ENCODE measurements around the gene TTLL11. TPM values are rescaled to one million over a fixed set of nuclear protein-coding genes. Genes with fewer than 3 reads are reported as not detected.
A peak's percentile ranks its signal among the peaks of the same experiment; 100 is the strongest.

Gene TTLL11
- total RNA-seq, 6 experiments from 2014 or later: 6.9 to 10.2 (median 8.3) TPM

DNA sequence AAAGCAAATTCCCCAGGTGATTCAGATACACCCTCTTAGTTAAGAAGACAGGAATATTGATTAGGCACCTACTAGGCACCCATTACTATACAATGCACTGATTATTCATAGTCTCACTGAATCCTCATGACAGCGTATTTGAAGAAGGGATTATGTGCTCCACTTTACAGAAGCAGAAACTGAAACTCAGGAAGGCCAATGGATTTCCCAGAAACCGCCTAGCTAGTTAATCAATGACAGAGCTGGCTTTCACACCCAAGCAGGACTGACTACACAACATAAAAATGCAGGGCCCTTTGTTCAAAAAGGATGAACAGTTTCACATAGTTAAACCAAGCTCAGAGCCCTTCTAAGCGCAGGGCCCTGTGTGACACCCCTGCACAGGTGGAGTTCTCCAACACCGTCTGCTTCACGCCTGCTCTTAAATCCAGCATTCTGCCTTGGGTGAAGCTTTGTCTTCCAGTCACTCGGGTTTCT is 117.3 kb downstream of the TTLL11 start:
- Mint-ChIP-seq H3K4me3 (peak overlapping the region; percentile 11; the same call in 1 of the 2 replicates), H3K36me3 (ENCODE audit: low read depth) (peaks cover 3% of the 10 kb centered on the region), H3K4me1 (ENCODE audit: low read depth) (peaks cover 64% of the 10 kb centered on the region), H3K27ac (no peak overlapping the region), H3K27me3 (ENCODE audit: insufficient read depth) (peaks cover 2% of the 10 kb centered on the region; the same call in 1 of the 2 replicates), H3K9me3 (peaks cover 5% of the 10 kb centered on the region)
- peak; percentile 35 for DNase-seq
- TF ChIP-seq, protein P1, sequence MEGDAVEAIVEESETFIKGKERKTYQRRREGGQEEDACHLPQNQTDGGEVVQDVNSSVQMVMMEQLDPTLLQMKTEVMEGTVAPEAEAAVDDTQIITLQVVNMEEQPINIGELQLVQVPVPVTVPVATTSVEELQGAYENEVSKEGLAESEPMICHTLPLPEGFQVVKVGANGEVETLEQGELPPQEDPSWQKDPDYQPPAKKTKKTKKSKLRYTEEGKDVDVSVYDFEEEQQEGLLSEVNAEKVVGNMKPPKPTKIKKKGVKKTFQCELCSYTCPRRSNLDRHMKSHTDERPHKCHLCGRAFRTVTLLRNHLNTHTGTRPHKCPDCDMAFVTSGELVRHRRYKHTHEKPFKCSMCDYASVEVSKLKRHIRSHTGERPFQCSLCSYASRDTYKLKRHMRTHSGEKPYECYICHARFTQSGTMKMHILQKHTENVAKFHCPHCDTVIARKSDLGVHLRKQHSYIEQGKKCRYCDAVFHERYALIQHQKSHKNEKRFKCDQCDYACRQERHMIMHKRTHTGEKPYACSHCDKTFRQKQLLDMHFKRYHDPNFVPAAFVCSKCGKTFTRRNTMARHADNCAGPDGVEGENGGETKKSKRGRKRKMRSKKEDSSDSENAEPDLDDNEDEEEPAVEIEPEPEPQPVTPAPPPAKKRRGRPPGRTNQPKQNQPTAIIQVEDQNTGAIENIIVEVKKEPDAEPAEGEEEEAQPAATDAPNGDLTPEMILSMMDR (IDR thresholded peaks at IDR 0.05): no peak

DNA sequence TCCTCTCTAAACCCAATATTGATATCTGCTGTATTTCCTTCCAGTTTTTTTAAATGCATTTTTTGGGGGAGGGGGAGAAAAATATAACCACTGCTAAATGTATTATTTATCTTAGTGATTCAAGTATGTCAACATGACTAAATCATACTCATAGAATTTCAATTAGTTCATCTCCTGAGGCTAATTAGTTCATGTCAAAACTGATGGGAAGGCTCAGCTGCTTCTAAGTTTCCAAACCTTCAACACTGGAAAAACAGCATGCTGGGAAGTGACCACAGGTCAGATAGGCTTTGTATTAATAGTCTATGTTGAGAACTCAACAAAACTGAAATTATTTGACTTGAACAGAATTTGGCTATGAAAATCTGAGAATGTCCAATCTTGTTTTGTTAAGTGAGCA is 118.7 kb downstream of the TTLL11 start:
- H3K27me3 Mint-ChIP-seq (ENCODE audit: insufficient read depth): no peaks in the 10 kb centered on the region; the same call in 1 of the 2 replicates
- H3K4me3 Mint-ChIP-seq: no peak overlapping the region
- no peak for DNase-seq
- H3K27ac Mint-ChIP-seq: peak overlapping the region; percentile 24; the same call in 1 of the 2 replicates
- no peaks in the 10 kb centered on the region for H3K9me3 Mint-ChIP-seq
- TF ChIP-seq, protein P1 (IDR thresholded peaks at IDR 0.05): no peak
- peaks cover 64% of the 10 kb centered on the region for H3K4me1 Mint-ChIP-seq (ENCODE audit: low read depth)
- H3K36me3 Mint-ChIP-seq (ENCODE audit: low read depth): 0 out of 2 replicates have a peak, but pooled peaks cover 6% of the 10 kb centered on the region

DNA sequence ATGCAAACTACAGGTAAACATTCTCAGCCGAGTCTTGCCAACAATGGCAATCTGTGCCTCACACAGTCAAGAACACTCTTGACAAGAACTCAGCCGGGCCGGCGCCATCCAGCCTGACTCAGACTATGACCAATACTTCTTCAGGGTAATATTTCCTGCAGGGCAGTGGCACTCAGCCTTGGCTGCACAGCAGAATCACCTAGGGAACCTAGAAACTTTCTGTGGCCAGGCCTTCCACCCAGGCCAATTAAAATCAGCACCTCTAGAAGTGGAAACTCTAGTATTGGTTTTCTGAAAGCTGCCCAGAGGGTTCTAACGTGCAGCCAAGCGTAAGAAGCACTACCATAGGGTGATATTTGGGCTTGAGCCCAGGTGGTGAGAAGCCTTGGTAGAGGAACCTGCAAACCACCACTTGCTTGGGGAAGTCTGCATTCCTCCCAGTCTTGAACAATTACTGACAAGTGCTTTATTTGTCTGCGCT is 120.6 kb downstream of the TTLL11 start:
- peak overlapping the region; percentile 91 for H3K27ac Mint-ChIP-seq
- peak; percentile 92 for DNase-seq
- H3K9me3 Mint-ChIP-seq: no peaks in the 10 kb centered on the region
- H3K27me3 Mint-ChIP-seq (ENCODE audit: insufficient read depth): no peaks in the 10 kb centered on the region; the same call in 1 of the 2 replicates
- TF ChIP-seq, protein P1 (IDR thresholded peaks at IDR 0.05): no peak
- H3K4me3 Mint-ChIP-seq: peak overlapping the region; percentile 44; the same call in 1 of the 2 replicates
- peaks cover 64% of the 10 kb centered on the region for H3K4me1 Mint-ChIP-seq (ENCODE audit: low read depth)
- H3K36me3 Mint-ChIP-seq (ENCODE audit: low read depth): peaks cover 6% of the 10 kb centered on the region; the same call in 1 of the 2 replicates

DNA sequence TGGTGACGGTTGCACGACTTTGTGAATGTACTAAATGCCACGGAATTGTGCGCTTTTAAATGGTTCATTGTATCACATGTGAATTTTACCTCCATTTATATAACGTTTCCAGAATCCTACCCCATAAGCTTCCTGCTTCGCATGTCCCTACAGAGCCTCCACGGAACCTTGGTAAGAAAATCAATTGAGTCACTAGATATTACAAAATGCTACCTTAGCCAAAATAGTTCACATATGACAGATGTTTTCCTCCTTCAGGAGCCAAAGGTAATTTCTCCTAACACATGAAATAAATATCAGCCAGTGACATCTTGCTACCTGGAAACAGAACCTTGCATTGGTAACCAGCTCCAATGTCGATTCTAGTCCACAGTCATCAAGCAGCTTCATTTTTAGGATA is 125.1 kb downstream of the TTLL11 start:
- H3K9me3 Mint-ChIP-seq: no peaks in the 10 kb centered on the region
- H3K36me3 Mint-ChIP-seq (ENCODE audit: low read depth): peaks cover 11% of the 10 kb centered on the region
- no peak overlapping the region for H3K4me3 Mint-ChIP-seq
- H3K27ac Mint-ChIP-seq: no peak overlapping the region
- H3K4me1 Mint-ChIP-seq (ENCODE audit: low read depth): peaks cover 51% of the 10 kb centered on the region
- H3K27me3 Mint-ChIP-seq (ENCODE audit: insufficient read depth): no peaks in the 10 kb centered on the region; the same call in none of the 2 replicates
- TF ChIP-seq, protein P1 (IDR thresholded peaks at IDR 0.05): no peak
- no peak for DNase-seq

DNA sequence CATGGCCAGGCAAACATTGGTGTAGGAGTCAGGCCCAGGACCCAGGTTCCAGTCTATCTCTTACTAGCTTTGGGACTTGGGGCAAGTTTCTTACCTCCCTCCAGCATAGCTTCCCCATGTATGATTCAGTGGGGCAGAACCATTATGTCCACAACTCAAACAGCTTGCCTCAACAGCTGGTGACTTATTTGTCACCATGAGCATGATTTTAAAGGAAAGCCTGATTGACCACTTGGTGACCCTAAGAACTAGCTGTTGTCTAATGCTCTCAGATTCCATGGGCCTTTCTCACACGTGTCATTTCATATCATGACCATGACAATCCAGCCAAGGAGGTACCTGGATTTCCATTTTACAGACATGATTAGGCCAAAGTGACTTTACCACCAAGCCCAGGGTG is 126.4 kb downstream of the TTLL11 start:
- peaks cover 19% of the 10 kb centered on the region for H3K36me3 Mint-ChIP-seq (ENCODE audit: low read depth)
- TF ChIP-seq, protein P1 (IDR thresholded peaks at IDR 0.05): no peak
- no peaks in the 10 kb centered on the region for H3K9me3 Mint-ChIP-seq
- H3K27ac Mint-ChIP-seq: no peak overlapping the region
- no peak overlapping the region for H3K4me3 Mint-ChIP-seq
- H3K4me1 Mint-ChIP-seq (ENCODE audit: low read depth): peaks cover 51% of the 10 kb centered on the region
- no peak for DNase-seq
- H3K27me3 Mint-ChIP-seq (ENCODE audit: insufficient read depth): no peaks in the 10 kb centered on the region; the same call in 1 of the 2 replicates
